HUES64 (cell line): Measurements from ENCODE around the gene CCR5.

Experiments used
- H3K27ac ChIP-seq: 2 replicates; pipeline ENCODE4 v1.7.0; 2013; ENCODE audit warnings: low read depth, low read length, inconsistent platforms
- H3K27me3 ChIP-seq: 2 replicates; pipeline ENCODE4 v1.6.1; 2013; ENCODE audit warnings: mild to moderate bottlenecking, low read length; ENCODE audit not compliant: insufficient read depth
- H3K36me3 ChIP-seq: 2 replicates; pipeline ENCODE4 v1.6.1; 2013; ENCODE audit warnings: mild to moderate bottlenecking, low read length; ENCODE audit not compliant: insufficient read depth
- H3K4me1 ChIP-seq: 2 replicates; pipeline ENCODE4 v1.6.1; 2013; ENCODE audit warnings: mild to moderate bottlenecking, low read length, moderate library complexity; ENCODE audit not compliant: insufficient read depth
- H3K4me3 ChIP-seq: 2 replicates; pipeline ENCODE4 v1.5.1; 2013; ENCODE audit warnings: mild to moderate bottlenecking, low read length, moderate library complexity
- H3K9ac ChIP-seq: 2 replicates; pipeline ENCODE4 v1.6.1; 2013; ENCODE audit warnings: mild to moderate bottlenecking, low read depth, low read length
- H3K9me3 ChIP-seq: 2 replicates; pipeline ENCODE4 v1.6.1; 2013; ENCODE audit warnings: low read depth, low read length; ENCODE audit not compliant: insufficient read depth
- WGBS: fragments of 150-250, 120-280 bp; methylation state at CpG from one replicate; pipeline ENCODE4 v1.1.7; 2013; ENCODE audit warnings: missing lambda C conversion rate; 5-methylcytosine and 5-hydroxymethylcytosine counted together

CCR5 gene

GRCh38 chr3:46348823-46349482 lies 21.8 kb upstream of the CCR5 start:
- H3K36me3 ChIP-seq = no peaks in the 10 kb centered on the region
- H3K27me3 ChIP-seq = no peaks in the 10 kb centered on the region
- no peak overlapping the region for H3K4me3 ChIP-seq
- 0 out of 2 replicates have a peak, but pooled peaks cover 7% of the 10 kb centered on the region for H3K9me3 ChIP-seq
- H3K27ac ChIP-seq = no peak overlapping the region
- no peaks in the 10 kb centered on the region for H3K4me1 ChIP-seq
- no peak overlapping the region for H3K9ac ChIP-seq
- WGBS = 97% methylated on average over 3 of the region's 3 CpGs

- 0 out of 2 replicates have a peak, but pooled peaks cover 7% of the 10 kb centered on the region for H3K9me3 ChIP-seq
- no peak overlapping the region for H3K9ac ChIP-seq
- H3K36me3 ChIP-seq = no peaks in the 10 kb centered on the region
- no peak overlapping the region for H3K4me3 ChIP-seq
- H3K4me1 ChIP-seq = no peaks in the 10 kb centered on the region
- WGBS = 99% methylated on average over 2 of the region's 2 CpGs
- H3K27me3 ChIP-seq = no peaks in the 10 kb centered on the region
- H3K27ac ChIP-seq = no peak overlapping the region
Observed at GRCh38 chr3:46349484-46350261, 21.1 kb upstream of the CCR5 start.

- H3K9ac ChIP-seq = no peak overlapping the region
- H3K36me3 ChIP-seq = no peaks in the 10 kb centered on the region
- H3K4me3 ChIP-seq = no peak overlapping the region
- no peaks in the 10 kb centered on the region for H3K27me3 ChIP-seq
- no peaks in the 10 kb centered on the region for H3K4me1 ChIP-seq
- H3K9me3 ChIP-seq = 0 out of 2 replicates have a peak, but pooled peaks cover 7% of the 10 kb centered on the region
- WGBS = 95% methylated on average over 1 of the region's 1 CpG
- no peak overlapping the region for H3K27ac ChIP-seq
Observed at GRCh38 chr3:46350262-46350565, 20.5 kb upstream of the CCR5 start.

GRCh38 chr3:46351646-46352045 lies 19.1 kb upstream of the CCR5 start:
- Histone ChIP-seq H3K27me3 (no peaks in the 10 kb centered on the region), H3K9ac (no peak overlapping the region), H3K27ac (no peak overlapping the region), H3K9me3 (0 out of 2 replicates have a peak, but pooled peaks cover 5% of the 10 kb centered on the region), H3K4me3 (no peak overlapping the region), H3K36me3 (no peaks in the 10 kb centered on the region), H3K4me1 (no peaks in the 10 kb centered on the region)
- 83% methylated on average over 3 of the region's 3 CpGs for WGBS

GRCh38 chr3:46353090-46353489 lies 17.7 kb upstream of the CCR5 start:
- H3K9ac ChIP-seq = no peak overlapping the region
- 0 out of 2 replicates have a peak, but pooled peaks cover under 1% of the 10 kb centered on the region for H3K9me3 ChIP-seq
- 91% methylated on average over 3 of the region's 4 CpGs for WGBS
- no peaks in the 10 kb centered on the region for H3K36me3 ChIP-seq
- no peaks in the 10 kb centered on the region for H3K27me3 ChIP-seq
- H3K4me3 ChIP-seq = no peak overlapping the region
- H3K4me1 ChIP-seq = no peaks in the 10 kb centered on the region
- no peak overlapping the region for H3K27ac ChIP-seq

- no peak within 1 kb of the TSS for H3K9ac ChIP-seq
- H3K27me3 ChIP-seq = no peaks in the 10 kb centered on the region
- 93% methylated on average over 7 of the region's 7 CpGs for WGBS
- H3K4me3 ChIP-seq = no peak within 1 kb of the TSS
- H3K36me3 ChIP-seq = no peaks in the 10 kb centered on the region
- no peaks in the 10 kb centered on the region for H3K9me3 ChIP-seq
- no peak within 1 kb of the TSS for H3K27ac ChIP-seq
- no peaks in the 10 kb centered on the region for H3K4me1 ChIP-seq
Observed at GRCh38 chr3:46353647-46354410, 16.9 kb upstream of the CCR5 start, which contains the start of gene CCR2. Gene CCR2, plus strand, starts transcription at chr3:46354111. Its CDS starts 3,417 bp downstream, at chr3:46357528.

GRCh38 chr3:46354478-46354877 lies 16.3 kb upstream of the CCR5 start:
- H3K27ac ChIP-seq = no peak overlapping the region
- H3K9ac ChIP-seq = no peak overlapping the region
- no peaks in the 10 kb centered on the region for H3K9me3 ChIP-seq
- H3K36me3 ChIP-seq = no peaks in the 10 kb centered on the region
- H3K4me3 ChIP-seq = no peak overlapping the region
- no peaks in the 10 kb centered on the region for H3K27me3 ChIP-seq
- no peaks in the 10 kb centered on the region for H3K4me1 ChIP-seq
- 86% methylated on average over 1 of the region's 1 CpG for WGBS

GRCh38 chr3:46354984-46355383 lies 15.8 kb upstream of the CCR5 start:
- Histone ChIP-seq H3K36me3 (no peaks in the 10 kb centered on the region), H3K27me3 (no peaks in the 10 kb centered on the region), H3K27ac (no peak overlapping the region), H3K9me3 (no peaks in the 10 kb centered on the region), H3K9ac (no peak overlapping the region), H3K4me1 (no peaks in the 10 kb centered on the region), H3K4me3 (no peak overlapping the region)

GRCh38 chr3:46356276-46356675 lies 14.5 kb upstream of the CCR5 start:
- H3K27me3 ChIP-seq = no peaks in the 10 kb centered on the region
- H3K27ac ChIP-seq = no peak overlapping the region
- H3K9me3 ChIP-seq = no peaks in the 10 kb centered on the region
- 80% methylated on average over 3 of the region's 3 CpGs for WGBS
- H3K4me3 ChIP-seq = no peak overlapping the region
- H3K4me1 ChIP-seq = no peaks in the 10 kb centered on the region
- no peak overlapping the region for H3K9ac ChIP-seq
- no peaks in the 10 kb centered on the region for H3K36me3 ChIP-seq

- Histone ChIP-seq H3K9ac (no peak overlapping the region), H3K27ac (no peak overlapping the region), H3K4me1 (no peaks in the 10 kb centered on the region), H3K4me3 (no peak overlapping the region), H3K36me3 (no peaks in the 10 kb centered on the region), H3K27me3 (no peaks in the 10 kb centered on the region), H3K9me3 (no peaks in the 10 kb centered on the region)
- WGBS = 95% methylated on average over 4 of the region's 4 CpGs
Observed at GRCh38 chr3:46356909-46357308, 13.8 kb upstream of the CCR5 start.

GRCh38 chr3:46358466-46358865 lies 12.3 kb upstream of the CCR5 start:
- 94% methylated on average over 6 of the region's 6 CpGs for WGBS
- H3K27ac ChIP-seq = no peak overlapping the region
- no peak overlapping the region for H3K4me3 ChIP-seq
- no peaks in the 10 kb centered on the region for H3K36me3 ChIP-seq
- H3K27me3 ChIP-seq = no peaks in the 10 kb centered on the region
- H3K4me1 ChIP-seq = no peaks in the 10 kb centered on the region
- H3K9me3 ChIP-seq = no peaks in the 10 kb centered on the region
- no peak overlapping the region for H3K9ac ChIP-seq
